Measurements from ENCODE around the gene NR1D1. TPM values are rescaled to one million over a fixed set of nuclear protein-coding genes. Genes with fewer than 3 reads are reported as not detected.

The NR1D1 gene
- total and polyA plus RNA-seq, 2 donors from 2014 or later = 7.1 to 30.8 TPM

DNA sequence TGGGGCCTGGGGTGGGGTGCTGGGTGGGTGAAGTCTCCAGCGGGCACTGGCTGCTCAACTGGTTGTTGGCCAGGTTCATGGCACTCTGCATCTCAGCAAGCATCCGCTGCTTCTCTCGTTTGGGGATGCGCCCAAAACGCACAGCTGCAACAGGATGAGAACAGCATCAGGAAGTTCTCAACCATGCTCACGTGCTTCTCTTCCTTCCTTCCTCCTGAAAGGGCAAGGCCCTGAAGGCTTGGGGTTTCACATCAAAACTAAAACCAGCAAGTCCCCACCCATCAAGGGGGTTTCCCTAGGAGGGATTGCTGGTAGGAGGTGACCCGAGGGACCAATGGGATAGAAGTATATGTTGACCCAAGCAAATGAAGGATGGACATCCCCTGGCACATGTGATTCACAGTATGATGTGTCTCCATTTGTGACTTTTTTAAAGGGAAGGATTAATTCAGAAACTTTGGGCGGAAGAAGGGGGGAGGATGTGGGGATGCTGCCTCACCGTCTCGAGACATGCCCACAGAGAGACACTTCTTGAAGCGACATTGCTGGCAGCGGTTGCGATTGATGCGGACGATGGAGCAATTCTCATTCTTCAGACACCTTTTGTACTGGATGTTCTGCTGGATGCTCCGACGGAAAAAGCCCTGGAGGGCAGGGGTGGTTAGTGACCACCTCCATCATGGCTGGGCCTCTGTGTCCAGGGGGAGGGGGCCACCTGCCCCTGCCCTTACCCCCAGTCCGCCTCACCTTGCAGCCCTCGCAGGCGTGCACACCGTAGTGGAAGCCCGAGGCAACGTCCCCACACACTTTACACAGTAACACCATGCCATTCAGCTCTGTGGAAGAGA is 4.2 kb downstream of the NR1D1 start:
- Histone ChIP-seq H3K9me3 (ENCODE audit: control insufficient read depth in 2 of 3, insufficient read depth in 1 of 3, low read length in 3 of 3) (no peaks in the 10 kb centered on the region), H3K27ac (ENCODE audit: low read depth in 2 of 2, low read length in 2 of 2) (peak overlapping the region; percentile 97 to 99), H3K36me3 (ENCODE audit: control insufficient read depth in 2 of 3, insufficient read depth in 3 of 3, low read length in 3 of 3) (peaks cover 2 to 48% (median 24%) of the 10 kb centered on the region in 3 donors), H3K4me1 (ENCODE audit: control insufficient read depth in 2 of 3, insufficient read depth in 2 of 3, low read depth in 1 of 3, low read length in 3 of 3) (peaks cover 7 to 55% (median 39%) of the 10 kb centered on the region in 3 donors), H3K4me3 (ENCODE audit: low read length in 3 of 3) (no peak overlapping the region), H3K9ac (ENCODE audit: low read length in 3 of 3) (no peak overlapping the region), H3K27me3 (ENCODE audit: control insufficient read depth, insufficient read depth, low read length) (no peaks in the 10 kb centered on the region)
- TF ChIP-seq, protein P1, sequence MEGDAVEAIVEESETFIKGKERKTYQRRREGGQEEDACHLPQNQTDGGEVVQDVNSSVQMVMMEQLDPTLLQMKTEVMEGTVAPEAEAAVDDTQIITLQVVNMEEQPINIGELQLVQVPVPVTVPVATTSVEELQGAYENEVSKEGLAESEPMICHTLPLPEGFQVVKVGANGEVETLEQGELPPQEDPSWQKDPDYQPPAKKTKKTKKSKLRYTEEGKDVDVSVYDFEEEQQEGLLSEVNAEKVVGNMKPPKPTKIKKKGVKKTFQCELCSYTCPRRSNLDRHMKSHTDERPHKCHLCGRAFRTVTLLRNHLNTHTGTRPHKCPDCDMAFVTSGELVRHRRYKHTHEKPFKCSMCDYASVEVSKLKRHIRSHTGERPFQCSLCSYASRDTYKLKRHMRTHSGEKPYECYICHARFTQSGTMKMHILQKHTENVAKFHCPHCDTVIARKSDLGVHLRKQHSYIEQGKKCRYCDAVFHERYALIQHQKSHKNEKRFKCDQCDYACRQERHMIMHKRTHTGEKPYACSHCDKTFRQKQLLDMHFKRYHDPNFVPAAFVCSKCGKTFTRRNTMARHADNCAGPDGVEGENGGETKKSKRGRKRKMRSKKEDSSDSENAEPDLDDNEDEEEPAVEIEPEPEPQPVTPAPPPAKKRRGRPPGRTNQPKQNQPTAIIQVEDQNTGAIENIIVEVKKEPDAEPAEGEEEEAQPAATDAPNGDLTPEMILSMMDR (IDR thresholded peaks at IDR 0.05; ENCODE audit: borderline replicate concordance, extremely low read depth, insufficient read depth) = no peak
- FAIRE-seq = no peak
- peak in 1 of 5 donors; percentile 70 for DNase-seq
- intact Hi-C loops (cut with DNase I) = no loop called here

DNA sequence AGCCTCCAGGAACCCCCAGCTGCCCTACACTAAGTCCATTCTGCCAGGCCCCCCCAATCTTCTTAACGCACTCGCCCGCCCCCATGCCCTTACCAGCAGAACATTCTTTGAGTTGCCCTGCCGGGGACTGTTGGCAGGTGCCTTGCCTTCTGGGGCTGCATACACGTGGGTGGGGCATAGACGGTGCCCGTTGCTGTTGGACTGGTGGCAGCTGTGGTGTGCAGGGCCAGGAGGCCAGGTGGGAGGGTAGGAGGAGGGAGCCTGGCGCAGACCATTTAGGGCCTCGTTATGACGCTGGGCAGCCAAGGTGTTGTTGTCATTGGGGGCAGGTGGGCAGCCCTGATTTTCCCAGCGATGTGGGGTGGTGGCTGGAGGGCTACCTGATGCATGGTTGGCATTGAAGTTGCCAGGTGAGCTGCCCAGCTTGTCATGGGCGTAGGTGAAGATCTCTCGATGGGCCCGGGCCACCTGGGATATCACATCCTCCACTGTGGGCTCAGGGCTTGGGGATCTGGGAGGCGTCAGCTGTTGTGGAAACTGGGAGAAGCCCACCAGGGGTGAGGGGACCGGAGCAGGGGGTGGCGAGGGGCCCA is 4.9 kb downstream of the NR1D1 start:
- H3K9me3 ChIP-seq (ENCODE audit: control insufficient read depth in 2 of 3, insufficient read depth in 1 of 3, low read length in 3 of 3) = no peaks in the 10 kb centered on the region
- TF ChIP-seq, protein P1 (IDR thresholded peaks at IDR 0.05; ENCODE audit: borderline replicate concordance, extremely low read depth, insufficient read depth) = no peak
- peaks cover 4 to 52% (median 36%) of the 10 kb centered on the region in 3 donors for H3K4me1 ChIP-seq (ENCODE audit: control insufficient read depth in 2 of 3, insufficient read depth in 2 of 3, low read depth in 1 of 3, low read length in 3 of 3)
- no peaks in the 10 kb centered on the region for H3K27me3 ChIP-seq (ENCODE audit: control insufficient read depth, insufficient read depth, low read length)
- intact Hi-C loops (cut with DNase I) = no loop called here
- H3K27ac ChIP-seq (ENCODE audit: low read depth in 2 of 2, low read length in 2 of 2) = peak overlapping the region; percentile 27 to 99
- peak in 2 of 5 donors; percentile 47 to 82 for DNase-seq
- no peak for FAIRE-seq
- no peak overlapping the region for H3K9ac ChIP-seq (ENCODE audit: low read length in 3 of 3)
- no peak overlapping the region for H3K4me3 ChIP-seq (ENCODE audit: low read length in 3 of 3)
- peaks cover 2 to 48% (median 24%) of the 10 kb centered on the region in 3 donors for H3K36me3 ChIP-seq (ENCODE audit: control insufficient read depth in 2 of 3, insufficient read depth in 3 of 3, low read length in 3 of 3)

DNA sequence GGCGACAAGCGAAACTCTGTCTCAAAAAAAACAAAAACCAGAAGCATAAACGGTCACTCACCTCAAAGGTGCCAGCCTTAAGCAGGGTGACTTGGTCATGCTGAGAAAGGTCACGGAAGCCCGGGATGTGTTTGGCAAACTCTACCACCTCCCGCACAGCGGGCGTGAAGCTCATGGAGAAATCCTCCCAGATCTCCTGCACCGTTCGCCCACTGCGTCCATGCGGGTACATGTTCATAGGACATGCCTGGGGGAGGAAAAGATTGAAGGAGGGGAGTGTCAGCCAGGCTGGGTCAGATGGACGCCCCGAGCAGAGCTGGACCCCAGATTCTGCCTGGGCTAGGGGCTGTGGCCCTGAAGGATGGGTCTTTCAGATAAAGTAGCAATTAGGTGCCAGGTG is 5.5 kb downstream of the NR1D1 start:
- DNase-seq (peak in 1 of 5 donors; percentile 79), FAIRE-seq (no peak)
- Histone ChIP-seq H3K36me3 (ENCODE audit: control insufficient read depth in 2 of 3, insufficient read depth in 3 of 3, low read length in 3 of 3) (peaks cover 2 to 48% (median 24%) of the 10 kb centered on the region in 3 donors), H3K27me3 (ENCODE audit: control insufficient read depth, insufficient read depth, low read length) (no peaks in the 10 kb centered on the region), H3K4me1 (ENCODE audit: control insufficient read depth in 2 of 3, insufficient read depth in 2 of 3, low read depth in 1 of 3, low read length in 3 of 3) (peaks cover 4 to 53% (median 42%) of the 10 kb centered on the region in 3 donors), H3K27ac (ENCODE audit: low read depth in 2 of 2, low read length in 2 of 2) (peak overlapping the region in 1 of 2 donors; percentile 99), H3K9ac (ENCODE audit: low read length in 3 of 3) (no peak overlapping the region), H3K4me3 (ENCODE audit: low read length in 3 of 3) (no peak overlapping the region), H3K9me3 (ENCODE audit: control insufficient read depth in 2 of 3, insufficient read depth in 1 of 3, low read length in 3 of 3) (no peaks in the 10 kb centered on the region)
- intact Hi-C loops (cut with DNase I) = no loop called here
- TF ChIP-seq, protein P1 (IDR thresholded peaks at IDR 0.05; ENCODE audit: borderline replicate concordance, extremely low read depth, insufficient read depth) = no peak
